ENCODE measurements around the gene AGER. TPM values are rescaled to one million over a fixed set of nuclear protein-coding genes. Genes with fewer than 3 reads are reported as not detected.

Gene AGER
- total and polyA plus RNA-seq, 9 of the 15 experiments (the other 6 are each of a cell fraction or from before 2014, with no cell fraction given) = 1.2 to 11.5 (median 4.1) TPM

GRCh38 chr6:32158052-32158451 is 26.0 kb downstream of the AGER start (continued):
- TF ChIP-seq ARID4B (CRISPR knock-in tag; IDR thresholded peaks at IDR 0.05) = no peak
- TF ChIP-seq ELF2 (CRISPR knock-in tag; IDR thresholded peaks at IDR 0.05) = no peak
- TF ChIP-seq ZNF174 (CRISPR knock-in tag; IDR thresholded peaks at IDR 0.05) = no peak
- no peak for TF ChIP-seq IRF9 (tag; IDR thresholded peaks at IDR 0.05)
- no peak for TF ChIP-seq HMG20A (CRISPR knock-in tag; conservative IDR thresholded peaks at IDR 0.05)
- no peak for TF ChIP-seq ZKSCAN8 (CRISPR knock-in tag; IDR thresholded peaks at IDR 0.05)
